GM23338 (cell line): Measurements from ENCODE around the gene TAF13. TPM values are rescaled to one million over a fixed set of nuclear protein-coding genes. Genes with fewer than 3 reads are reported as not detected.
A peak's percentile ranks its signal among the peaks of the same experiment; 100 is the strongest.

Experiments
- EZH2 ChIP-seq: fragments of 200-600 bp; sonication (generic); IDR thresholded peaks from one replicate; pipeline ENCODE4 v1.8.0; 2017; ENCODE audit warnings: antibody characterized with exemption, mild to moderate bottlenecking, low read depth; ENCODE audit not compliant: unreplicated experiment
- EZH2phosphoT487 ChIP-seq: fragments of 200-600 bp; sonication (generic); IDR thresholded peaks from one replicate; pipeline ENCODE4 v1.8.1; 2018; ENCODE audit warnings: antibody characterized with exemption; ENCODE audit not compliant: unreplicated experiment
- POLR2AphosphoS5 ChIP-seq: IDR thresholded peaks from 2 replicates; pipeline ENCODE4 v1.6.1; 2016; ENCODE audit warnings: antibody characterized with exemption, low read depth
- STAT1 ChIP-seq: IDR thresholded peaks from one replicate; pipeline ENCODE4 v1.6.1; 2016; ENCODE audit warnings: antibody characterized with exemption; ENCODE audit not compliant: unreplicated experiment
- ZNF462 ChIP-seq: fragments of 250-450 bp; sonication (Bioruptor Pico); IDR thresholded peaks from 2 replicates; pipeline ENCODE4 v1.5.0; 2020; ENCODE audit warnings: mild to moderate bottlenecking, moderate library complexity
- polyA plus RNA-seq: library from polyadenylated mRNA; unstranded; fragments of >200 nt; fragmentation: Nextera tagmentation; extraction: Ambion mirVana; gene quantifications from 2 replicates; pipeline ENCODE4 v1.2.1, GENCODE V29; 2016
- total RNA-seq: library from RNA; depleted of rRNA; stranded (reverse); fragments of >200 nt; shearing (Covaris generic); gene quantifications from 2 replicates; pipeline ENCODE4 v1.2.3, GENCODE V29; 2014
- TF ChIP-seq, protein P1 (sequence below): IDR thresholded peaks from one replicate; pipeline ENCODE4 v1.6.1; 2018; ENCODE audit warnings: antibody characterized with exemption; ENCODE audit not compliant: unreplicated experiment

Gene TAF13
- total and polyA plus RNA-seq, 2 experiments from 2014 or later, result 43.7 to 55.8 TPM

GRCh38 chr1:109090196-109091077 lies 14.6 kb upstream of the TAF13 start, which contains the start of gene TMEM167B (continued):
- TF ChIP-seq ZNF462 (CRISPR knock-in tag) (no peak), POLR2AphosphoS5 (peak; percentile 78), EZH2phosphoT487 (no peak), STAT1 (no peak), EZH2 (no peak)
- TF ChIP-seq, protein P1, sequence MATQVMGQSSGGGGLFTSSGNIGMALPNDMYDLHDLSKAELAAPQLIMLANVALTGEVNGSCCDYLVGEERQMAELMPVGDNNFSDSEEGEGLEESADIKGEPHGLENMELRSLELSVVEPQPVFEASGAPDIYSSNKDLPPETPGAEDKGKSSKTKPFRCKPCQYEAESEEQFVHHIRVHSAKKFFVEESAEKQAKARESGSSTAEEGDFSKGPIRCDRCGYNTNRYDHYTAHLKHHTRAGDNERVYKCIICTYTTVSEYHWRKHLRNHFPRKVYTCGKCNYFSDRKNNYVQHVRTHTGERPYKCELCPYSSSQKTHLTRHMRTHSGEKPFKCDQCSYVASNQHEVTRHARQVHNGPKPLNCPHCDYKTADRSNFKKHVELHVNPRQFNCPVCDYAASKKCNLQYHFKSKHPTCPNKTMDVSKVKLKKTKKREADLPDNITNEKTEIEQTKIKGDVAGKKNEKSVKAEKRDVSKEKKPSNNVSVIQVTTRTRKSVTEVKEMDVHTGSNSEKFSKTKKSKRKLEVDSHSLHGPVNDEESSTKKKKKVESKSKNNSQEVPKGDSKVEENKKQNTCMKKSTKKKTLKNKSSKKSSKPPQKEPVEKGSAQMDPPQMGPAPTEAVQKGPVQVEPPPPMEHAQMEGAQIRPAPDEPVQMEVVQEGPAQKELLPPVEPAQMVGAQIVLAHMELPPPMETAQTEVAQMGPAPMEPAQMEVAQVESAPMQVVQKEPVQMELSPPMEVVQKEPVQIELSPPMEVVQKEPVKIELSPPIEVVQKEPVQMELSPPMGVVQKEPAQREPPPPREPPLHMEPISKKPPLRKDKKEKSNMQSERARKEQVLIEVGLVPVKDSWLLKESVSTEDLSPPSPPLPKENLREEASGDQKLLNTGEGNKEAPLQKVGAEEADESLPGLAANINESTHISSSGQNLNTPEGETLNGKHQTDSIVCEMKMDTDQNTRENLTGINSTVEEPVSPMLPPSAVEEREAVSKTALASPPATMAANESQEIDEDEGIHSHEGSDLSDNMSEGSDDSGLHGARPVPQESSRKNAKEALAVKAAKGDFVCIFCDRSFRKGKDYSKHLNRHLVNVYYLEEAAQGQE, result no peak
